Brain microvascular endothelial cell (primary cell): ENCODE results near the gene KCNK5.

Experiments
- DNase-seq: peaks from one replicate; pipeline ENCODE4 v3.0.0-alpha.2; 2020
- H3K27ac ChIP-seq: fragments of 250-450 bp; sonication (Bioruptor Pico); 2 replicates; pipeline ENCODE4 v1.5.1; 2020; ENCODE audit warnings: mild to moderate bottlenecking, moderate library complexity
- H3K27me3 ChIP-seq: fragments of 250-450 bp; sonication (Bioruptor Pico); replicated peaks from 2 replicates; pipeline ENCODE4 v1.5.1; 2020; ENCODE audit warnings: mild to moderate bottlenecking
- H3K36me3 ChIP-seq: fragments of 250-450 bp; sonication (Bioruptor Pico); replicated peaks from 2 replicates; pipeline ENCODE4 v1.5.1; 2020; ENCODE audit warnings: mild to moderate bottlenecking
- H3K4me3 ChIP-seq: 2 replicates; pipeline ENCODE4 v1.5.1; 2011; ENCODE audit warnings: low read depth, mild to moderate bottlenecking, control low read depth, low read length, moderate library complexity
- in situ Hi-C: cut with HindIII; loops from 2 replicates; pipeline ENCODE4 v1.10.0; 2017; ENCODE audit warnings: low sequenced_read_pairs, low pct_ligation_motif_present
- TF ChIP-seq, protein P1 (sequence below): IDR thresholded peaks from 2 replicates; pipeline ENCODE4 v1.5.1; 2011; ENCODE audit warnings: low read depth, mild to moderate bottlenecking, moderate library complexity, low read length, control low read depth, inconsistent platforms; ENCODE audit errors: missing control alignments

The KCNK5 gene

DNA sequence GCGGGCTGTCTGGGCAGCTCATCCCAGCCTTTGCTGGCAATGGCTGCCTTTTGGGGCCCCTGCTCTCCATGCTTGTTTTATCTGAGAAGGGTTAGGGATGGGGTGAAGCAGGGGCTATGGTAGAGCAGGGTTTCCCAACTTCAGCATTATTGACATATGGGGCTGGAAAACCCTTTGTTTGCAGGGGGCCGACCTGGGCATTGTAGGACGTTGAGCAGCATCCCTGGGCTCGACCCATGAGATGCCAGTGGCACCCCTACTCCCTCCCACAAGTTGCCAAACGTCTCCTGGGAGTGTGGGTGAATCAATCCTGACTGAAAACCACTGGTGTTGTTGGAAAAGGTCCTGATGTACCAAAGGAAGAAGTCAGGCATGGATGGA, 56.9 kb downstream of the KCNK5 start:
- DNase-seq: no peak
- in situ Hi-C loops: no loop called here
- no peaks in the 10 kb centered on the region for H3K27me3 ChIP-seq
- no peak overlapping the region for H3K27ac ChIP-seq
- TF ChIP-seq, protein P1, sequence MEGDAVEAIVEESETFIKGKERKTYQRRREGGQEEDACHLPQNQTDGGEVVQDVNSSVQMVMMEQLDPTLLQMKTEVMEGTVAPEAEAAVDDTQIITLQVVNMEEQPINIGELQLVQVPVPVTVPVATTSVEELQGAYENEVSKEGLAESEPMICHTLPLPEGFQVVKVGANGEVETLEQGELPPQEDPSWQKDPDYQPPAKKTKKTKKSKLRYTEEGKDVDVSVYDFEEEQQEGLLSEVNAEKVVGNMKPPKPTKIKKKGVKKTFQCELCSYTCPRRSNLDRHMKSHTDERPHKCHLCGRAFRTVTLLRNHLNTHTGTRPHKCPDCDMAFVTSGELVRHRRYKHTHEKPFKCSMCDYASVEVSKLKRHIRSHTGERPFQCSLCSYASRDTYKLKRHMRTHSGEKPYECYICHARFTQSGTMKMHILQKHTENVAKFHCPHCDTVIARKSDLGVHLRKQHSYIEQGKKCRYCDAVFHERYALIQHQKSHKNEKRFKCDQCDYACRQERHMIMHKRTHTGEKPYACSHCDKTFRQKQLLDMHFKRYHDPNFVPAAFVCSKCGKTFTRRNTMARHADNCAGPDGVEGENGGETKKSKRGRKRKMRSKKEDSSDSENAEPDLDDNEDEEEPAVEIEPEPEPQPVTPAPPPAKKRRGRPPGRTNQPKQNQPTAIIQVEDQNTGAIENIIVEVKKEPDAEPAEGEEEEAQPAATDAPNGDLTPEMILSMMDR: no peak
- H3K4me3 ChIP-seq: no peak overlapping the region
- no peaks in the 10 kb centered on the region for H3K36me3 ChIP-seq

DNA sequence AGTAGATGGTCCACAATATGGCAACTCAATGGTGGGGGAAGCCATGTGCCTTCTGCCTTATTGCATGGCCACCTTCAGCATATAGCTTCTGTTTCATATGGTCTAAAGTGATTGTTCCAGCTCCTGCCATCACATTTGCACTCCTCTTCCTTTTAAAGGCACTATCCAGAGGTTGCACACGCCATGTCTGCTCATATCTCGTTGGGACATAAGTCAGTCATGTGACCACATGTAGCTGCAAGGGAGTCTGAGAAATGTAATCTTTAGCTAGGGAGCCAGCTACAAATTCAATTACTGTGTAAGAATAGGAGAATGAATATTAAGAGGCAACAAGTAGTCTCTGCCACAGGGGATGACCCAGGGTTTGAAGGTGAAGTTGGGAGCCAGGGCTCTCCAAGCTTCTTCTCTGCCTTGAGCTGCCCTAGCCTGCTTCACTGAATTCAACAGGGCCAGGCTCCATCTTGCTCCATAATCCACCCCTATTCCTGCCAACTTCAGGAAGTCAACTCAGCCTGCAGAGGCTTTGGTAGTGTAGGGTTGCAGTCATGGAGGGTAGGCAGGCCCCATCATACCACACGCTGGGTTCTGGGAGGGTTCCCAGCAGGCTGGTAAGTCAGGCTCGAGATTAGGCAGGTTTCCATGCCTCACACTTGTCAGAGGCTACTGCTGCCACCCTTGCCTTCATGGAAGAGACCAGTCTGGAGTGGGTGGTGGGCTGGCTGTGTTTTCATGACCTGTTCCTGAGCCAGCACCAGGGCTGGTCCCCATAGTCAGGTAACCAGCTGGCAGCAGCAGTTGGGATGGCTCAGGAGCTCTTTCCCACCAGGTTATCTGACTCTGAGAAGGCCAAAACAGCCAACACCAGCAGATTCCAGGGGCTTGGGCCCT, 57.5 kb downstream of the KCNK5 start:
- Histone ChIP-seq H3K27ac (no peak overlapping the region), H3K36me3 (no peaks in the 10 kb centered on the region), H3K4me3 (no peak overlapping the region), H3K27me3 (no peaks in the 10 kb centered on the region)
- TF ChIP-seq, protein P1: no peak
- no peak for DNase-seq
- in situ Hi-C loops: no loop called here

DNA sequence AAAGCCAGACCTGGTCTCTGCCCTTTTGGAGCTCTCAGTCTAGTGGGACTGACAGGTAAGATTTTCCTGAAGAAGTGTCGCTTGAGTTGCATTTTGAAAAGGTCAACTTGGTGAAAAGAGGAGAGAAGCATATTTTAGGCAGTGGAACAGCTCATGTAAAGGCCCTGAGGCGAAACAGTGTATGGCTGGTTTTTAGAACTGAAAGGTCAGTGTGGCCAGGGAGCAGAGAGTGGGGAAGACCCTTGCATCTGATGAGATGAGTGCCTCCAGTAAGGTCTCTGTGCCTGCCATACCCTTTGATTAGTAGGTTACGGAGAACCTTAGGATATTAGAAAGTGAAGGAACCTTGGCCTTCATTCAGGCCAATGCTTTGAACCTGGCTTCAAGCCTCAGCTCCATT, 58.4 kb downstream of the KCNK5 start:
- TF ChIP-seq, protein P1: no peak
- no peaks in the 10 kb centered on the region for H3K36me3 ChIP-seq
- no peaks in the 10 kb centered on the region for H3K27me3 ChIP-seq
- in situ Hi-C loops: no loop called here
- H3K27ac ChIP-seq: no peak overlapping the region
- DNase-seq: no peak
- H3K4me3 ChIP-seq: no peak overlapping the region

DNA sequence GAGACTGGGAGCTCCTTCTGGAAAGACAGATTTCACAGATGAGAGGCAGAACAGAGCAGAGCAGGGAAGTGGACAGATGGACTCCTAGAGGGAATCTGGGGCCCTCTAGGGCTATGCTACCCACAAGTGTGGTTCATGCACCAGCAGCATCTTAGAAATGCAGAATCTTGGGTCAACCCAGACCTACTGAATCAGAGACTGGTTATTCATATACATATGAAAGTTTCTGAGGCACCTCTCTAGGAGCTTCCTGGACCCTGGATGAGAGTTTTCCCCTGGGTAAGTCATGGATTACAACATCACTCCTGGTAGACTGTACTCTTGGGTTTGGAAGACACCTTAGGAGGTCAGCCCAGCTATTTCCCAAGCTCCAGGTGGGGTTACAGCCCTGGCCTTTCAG, 58.9 kb downstream of the KCNK5 start:
- Histone ChIP-seq H3K27ac (no peak overlapping the region), H3K27me3 (no peaks in the 10 kb centered on the region), H3K36me3 (no peaks in the 10 kb centered on the region), H3K4me3 (no peak overlapping the region)
- DNase-seq: no peak
- in situ Hi-C loops: no loop called here
- TF ChIP-seq, protein P1: no peak

DNA sequence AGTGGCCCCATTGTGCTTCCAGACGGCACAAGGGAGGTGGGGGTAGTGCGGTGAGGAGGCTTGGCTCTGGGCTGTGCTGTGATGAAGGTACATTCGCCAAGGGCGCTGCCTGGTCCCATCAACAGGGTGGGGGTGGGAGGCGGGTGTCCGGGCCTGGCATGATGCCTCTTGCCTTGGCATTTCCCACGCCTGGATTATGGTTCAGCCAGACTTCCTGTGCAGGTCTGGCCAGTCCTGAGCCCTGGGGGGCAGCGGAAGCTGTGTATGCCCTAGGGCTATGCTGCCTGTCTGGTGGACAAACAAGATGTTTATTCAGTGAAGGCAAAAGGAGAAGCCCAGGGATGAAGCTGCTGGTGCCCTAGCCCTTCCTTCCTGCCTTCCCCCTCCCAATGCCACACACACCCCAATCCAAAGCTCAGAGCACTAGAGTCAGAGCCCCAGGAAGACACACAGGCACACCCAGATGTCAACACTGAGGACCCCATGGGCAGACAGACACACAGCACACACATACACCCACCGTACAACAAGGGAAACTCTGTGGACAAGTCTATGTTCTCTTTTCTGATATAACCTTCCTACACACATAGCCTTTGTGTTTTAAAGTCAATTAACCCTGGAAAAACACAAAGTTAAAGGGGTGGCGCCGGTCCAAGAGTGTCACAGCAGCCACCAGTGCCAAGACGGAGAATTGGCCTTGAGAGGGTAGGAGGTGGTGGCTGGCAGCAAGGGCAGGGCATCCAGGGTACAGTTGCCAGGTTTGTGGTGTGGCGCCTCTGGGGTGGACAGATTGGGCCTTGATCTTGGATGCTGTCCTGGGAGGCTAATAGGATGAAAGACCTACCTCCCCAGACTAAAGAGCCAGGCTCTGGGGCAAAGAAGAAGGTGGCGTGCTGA, 59.6 kb downstream of the KCNK5 start:
- no peaks in the 10 kb centered on the region for H3K27me3 ChIP-seq
- no peak for DNase-seq
- in situ Hi-C loops: no loop called here
- H3K36me3 ChIP-seq: no peaks in the 10 kb centered on the region
- no peak overlapping the region for H3K4me3 ChIP-seq
- H3K27ac ChIP-seq: no peak overlapping the region
- TF ChIP-seq, protein P1: no peak
